ENCODE measurements around the gene METTL25. TPM values are rescaled to one million over a fixed set of nuclear protein-coding genes. Genes with fewer than 3 reads are reported as not detected.

Gene METTL25
- total RNA-seq, 4 donors from 2014 or later, result 6.1 to 16.8 (median 12.3) TPM

DNA sequence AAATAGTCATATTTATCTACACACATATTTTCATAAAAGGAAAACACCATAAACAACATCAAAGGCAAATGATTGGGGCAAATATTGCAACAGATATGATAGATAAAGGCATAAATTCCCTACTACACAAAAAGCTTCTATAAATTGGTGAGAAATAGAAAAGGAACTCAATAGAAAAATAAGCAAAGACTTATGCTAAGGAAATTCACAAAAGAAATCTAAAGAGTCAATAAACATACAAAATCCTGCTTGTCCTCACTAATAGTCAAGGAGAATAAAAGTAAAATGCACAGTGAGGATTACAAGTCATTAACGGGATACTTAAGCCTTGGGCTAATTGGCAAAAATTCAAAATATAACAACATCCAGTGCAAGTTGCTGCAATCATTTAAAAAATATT lies 30.5 kb upstream of the METTL25 start:
- Histone ChIP-seq H3K27ac (no peak overlapping the region), H3K4me1 (no peaks in the 10 kb centered on the region), H3K27me3 (no peaks in the 10 kb centered on the region), H3K36me3 (no peaks in the 10 kb centered on the region), H3K4me3 (no peak overlapping the region), H3K9me3 (no peaks in the 10 kb centered on the region)
- DNase-seq (ENCODE audit: low spot score in 2 of 2), result no peak
- WGBS, 2 donors, result 60 to 63% methylated on average over 1 of the region's 1 CpG
- no peak for TF ChIP-seq POLR2A (IDR thresholded peaks at IDR 0.05)
- TF ChIP-seq, protein P1, sequence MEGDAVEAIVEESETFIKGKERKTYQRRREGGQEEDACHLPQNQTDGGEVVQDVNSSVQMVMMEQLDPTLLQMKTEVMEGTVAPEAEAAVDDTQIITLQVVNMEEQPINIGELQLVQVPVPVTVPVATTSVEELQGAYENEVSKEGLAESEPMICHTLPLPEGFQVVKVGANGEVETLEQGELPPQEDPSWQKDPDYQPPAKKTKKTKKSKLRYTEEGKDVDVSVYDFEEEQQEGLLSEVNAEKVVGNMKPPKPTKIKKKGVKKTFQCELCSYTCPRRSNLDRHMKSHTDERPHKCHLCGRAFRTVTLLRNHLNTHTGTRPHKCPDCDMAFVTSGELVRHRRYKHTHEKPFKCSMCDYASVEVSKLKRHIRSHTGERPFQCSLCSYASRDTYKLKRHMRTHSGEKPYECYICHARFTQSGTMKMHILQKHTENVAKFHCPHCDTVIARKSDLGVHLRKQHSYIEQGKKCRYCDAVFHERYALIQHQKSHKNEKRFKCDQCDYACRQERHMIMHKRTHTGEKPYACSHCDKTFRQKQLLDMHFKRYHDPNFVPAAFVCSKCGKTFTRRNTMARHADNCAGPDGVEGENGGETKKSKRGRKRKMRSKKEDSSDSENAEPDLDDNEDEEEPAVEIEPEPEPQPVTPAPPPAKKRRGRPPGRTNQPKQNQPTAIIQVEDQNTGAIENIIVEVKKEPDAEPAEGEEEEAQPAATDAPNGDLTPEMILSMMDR (IDR thresholded peaks at IDR 0.05), result no peak
- TF ChIP-seq EP300 (IDR thresholded peaks at IDR 0.05), result no peak

DNA sequence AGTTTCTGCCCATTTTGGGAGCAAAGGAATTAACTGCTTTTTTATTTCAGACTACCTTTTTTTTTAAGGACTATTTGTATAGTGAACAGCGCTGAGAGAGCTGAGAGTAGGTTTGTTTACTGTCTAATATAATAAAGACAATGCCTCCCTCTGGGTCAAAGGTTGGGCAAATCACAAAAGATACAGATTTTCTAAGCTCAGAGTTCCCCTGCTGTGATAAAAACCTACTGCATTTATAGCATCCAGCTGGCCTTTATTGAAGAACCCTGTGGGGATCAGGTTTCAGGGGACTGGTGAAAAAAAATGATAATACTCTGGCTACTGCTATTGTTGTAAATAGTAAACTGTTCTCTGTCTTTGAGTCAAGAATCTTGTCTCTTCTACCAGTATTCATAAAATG lies 28.8 kb upstream of the METTL25 start:
- no peak for DNase-seq (ENCODE audit: low spot score in 2 of 2)
- TF ChIP-seq EP300 (IDR thresholded peaks at IDR 0.05) (no peak), POLR2A (IDR thresholded peaks at IDR 0.05) (no peak)
- TF ChIP-seq, protein P1 (IDR thresholded peaks at IDR 0.05), result no peak
- H3K36me3 ChIP-seq, result no peaks in the 10 kb centered on the region
- H3K4me3 ChIP-seq, result no peak overlapping the region
- no peak overlapping the region for H3K27ac ChIP-seq
- no peaks in the 10 kb centered on the region for H3K4me1 ChIP-seq
- WGBS, 2 donors, result 16 to 22% methylated on average over 1 of the region's 1 CpG
- no peaks in the 10 kb centered on the region for H3K9me3 ChIP-seq
- H3K27me3 ChIP-seq, result no peaks in the 10 kb centered on the region

DNA sequence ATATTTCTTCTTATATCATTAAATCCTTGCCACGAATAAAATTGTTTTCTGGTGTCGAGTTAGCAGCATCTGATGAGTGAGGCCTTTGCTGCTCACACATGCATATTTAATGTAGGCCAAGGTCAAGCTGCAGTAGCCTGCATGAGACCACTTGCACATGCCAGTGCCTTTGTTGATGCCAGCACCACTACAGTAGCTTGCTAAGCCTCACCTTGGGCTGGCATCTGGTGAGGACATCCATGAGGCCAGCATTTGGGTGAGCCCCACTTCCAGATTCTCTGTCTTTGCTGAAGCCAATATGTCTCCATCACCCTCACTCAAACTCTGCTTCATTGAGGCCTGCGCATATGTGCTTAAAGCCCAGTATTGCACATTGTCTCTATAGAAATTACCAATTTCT lies 8.2 kb upstream of the METTL25 start:
- TF ChIP-seq POLR2A (IDR thresholded peaks at IDR 0.05), result no peak
- Histone ChIP-seq H3K9me3 (no peaks in the 10 kb centered on the region), H3K4me1 (peaks cover 0 to 12% (median 0%) of the 10 kb centered on the region in 4 donors), H3K36me3 (peaks cover 0 to 73% (median 0%) of the 10 kb centered on the region in 3 donors), H3K4me3 (no peak overlapping the region), H3K27me3 (no peaks in the 10 kb centered on the region), H3K27ac (no peak overlapping the region)
- 93 to 97% methylated on average over 3 of the region's 3 CpGs for WGBS, 2 donors
- DNase-seq (ENCODE audit: low spot score in 2 of 2), result no peak

DNA sequence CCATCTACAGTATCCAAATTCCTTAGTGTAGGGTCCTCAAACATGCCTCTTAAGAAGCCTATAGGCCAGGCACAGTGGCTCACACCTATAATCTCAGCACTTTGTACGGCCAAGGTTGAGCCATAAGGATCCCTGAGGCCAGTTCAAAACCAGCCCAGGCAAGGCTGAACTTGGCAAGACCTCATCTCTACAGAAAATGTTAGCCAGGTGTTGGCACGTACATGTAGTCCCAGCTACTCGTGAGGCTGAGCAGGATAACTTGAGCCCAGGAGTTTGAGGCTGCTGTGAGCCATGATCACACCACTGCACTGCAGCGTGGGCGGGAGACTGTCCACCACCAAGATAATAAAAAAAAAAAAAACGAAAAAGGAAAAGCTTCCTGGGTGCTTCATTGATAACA lies 6.9 kb upstream of the METTL25 start:
- H3K9me3 ChIP-seq, result no peaks in the 10 kb centered on the region
- H3K27me3 ChIP-seq, result no peaks in the 10 kb centered on the region
- 90 to 91% methylated on average over 6 of the region's 6 CpGs for WGBS, 2 donors
- no peak overlapping the region for H3K4me3 ChIP-seq
- H3K27ac ChIP-seq, result no peak overlapping the region
- peaks cover 3 to 24% (median 4%) of the 10 kb centered on the region in 4 donors for H3K4me1 ChIP-seq
- DNase-seq (ENCODE audit: low spot score in 2 of 2), result no peak
- TF ChIP-seq EP300 (IDR thresholded peaks at IDR 0.05) (no peak), POLR2A (IDR thresholded peaks at IDR 0.05) (no peak)
- TF ChIP-seq, protein P1 (IDR thresholded peaks at IDR 0.05), result no peak
- peaks cover 0 to 84% (median 0%) of the 10 kb centered on the region in 3 donors for H3K36me3 ChIP-seq

DNA sequence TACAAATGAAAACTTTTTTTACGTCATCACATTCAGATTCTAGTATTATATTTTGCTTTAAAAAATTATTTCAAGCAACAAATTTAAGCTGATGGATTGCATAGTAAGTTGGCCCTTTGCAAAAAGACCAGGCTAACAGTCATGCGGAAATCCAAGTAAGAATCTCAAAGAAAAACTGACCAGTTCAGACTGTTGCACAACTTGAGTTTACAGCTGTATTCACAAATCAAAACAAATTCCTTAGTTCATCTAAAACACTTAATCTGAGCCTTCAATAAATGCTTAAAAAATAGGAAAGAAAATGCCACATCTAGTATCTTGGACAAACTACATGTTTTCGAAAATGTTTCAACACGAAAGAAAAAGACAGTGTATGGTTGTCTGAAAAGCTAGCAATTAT lies 989 bp upstream of the METTL25 start:
- Histone ChIP-seq H3K4me1 (peaks cover 6 to 55% (median 26%) of the 10 kb centered on the region in 4 donors), H3K4me3 (peak overlapping the region; percentile 59 to 94 (median 78)), H3K9me3 (no peaks in the 10 kb centered on the region), H3K36me3 (peaks cover 0 to 42% (median 0%) of the 10 kb centered on the region in 3 donors), H3K27me3 (no peaks in the 10 kb centered on the region), H3K27ac (peak overlapping the region in 3 of 4 donors; percentile 92 to 98 (median 93))
- no peak for TF ChIP-seq EP300 (IDR thresholded peaks at IDR 0.05)
- TF ChIP-seq, protein P1 (IDR thresholded peaks at IDR 0.05), result no peak
- no peak for TF ChIP-seq POLR2A (IDR thresholded peaks at IDR 0.05)
- WGBS, 2 donors, result 52 to 55% methylated on average over 4 of the region's 4 CpGs
- no peak for DNase-seq (ENCODE audit: low spot score in 2 of 2)

DNA sequence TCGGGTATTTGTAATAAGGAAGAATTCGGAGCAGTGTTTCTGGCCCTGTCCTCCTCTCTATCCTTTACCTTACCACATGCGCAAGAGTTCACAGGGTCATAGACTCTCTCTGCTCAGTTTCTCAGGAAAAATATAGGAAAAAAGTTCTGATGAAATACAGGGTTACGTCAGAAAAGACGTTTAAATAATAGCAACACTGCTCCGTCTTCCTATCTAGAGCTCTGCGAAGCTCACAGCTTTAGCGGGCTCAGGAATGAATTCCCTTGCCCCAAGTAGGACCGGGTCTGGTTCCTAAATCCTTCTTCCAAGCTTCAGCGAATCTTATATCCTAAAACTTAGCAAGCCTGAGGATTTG lies 507 bp upstream of the METTL25 start:
- H3K27me3 ChIP-seq, result no peaks in the 10 kb centered on the region
- H3K36me3 ChIP-seq, result peaks cover 0 to 38% (median 0%) of the 10 kb centered on the region in 3 donors
- DNase-seq (ENCODE audit: low spot score in 2 of 2), result no peak
- H3K4me1 ChIP-seq, result peaks cover 6 to 56% (median 26%) of the 10 kb centered on the region in 4 donors
- TF ChIP-seq EP300 (IDR thresholded peaks at IDR 0.05) (no peak), POLR2A (IDR thresholded peaks at IDR 0.05) (no peak)
- TF ChIP-seq, protein P1 (IDR thresholded peaks at IDR 0.05), result no peak
- no peaks in the 10 kb centered on the region for H3K9me3 ChIP-seq
- H3K4me3 ChIP-seq, result peak overlapping the region; percentile 59 to 94 (median 78)
- H3K27ac ChIP-seq, result peak overlapping the region; percentile 79 to 98 (median 92)
- 1 to 2% methylated on average over 10 of the region's 10 CpGs for WGBS, 2 donors

Measured in tibial nerve (tissue), 4 donors.